CD14-positive monocyte (primary cell): ENCODE data around the gene ST3GAL3. TPM values are rescaled to one million over a fixed set of nuclear protein-coding genes. Genes with fewer than 3 reads are reported as not detected.

Experiments
- DNase-seq, 3 donors: peaks; one replicate each; pipeline ENCODE4 v3.0.0-alpha.2; 2011 to 2022
- H2AFZ ChIP-seq: 2 replicates; pipeline ENCODE4 v1.6.0; 2012; ENCODE audit warnings: mild to moderate bottlenecking, low read depth, low read length, inconsistent platforms; ENCODE audit not compliant: insufficient read depth, poor library complexity, severe bottlenecking
- H3K27ac ChIP-seq, 2 donors: 1 replicate in 1 of 2; 2 replicates in 1 of 2; pipeline ENCODE4 v1.5.1; 2012 to 2013; ENCODE audit warnings: low read length in 2 of 2, control low read depth in 1 of 2, inconsistent platforms in 1 of 2, low read depth in 1 of 2, mild to moderate bottlenecking in 1 of 2
- H3K27me3 ChIP-seq, 2 donors: one replicate each; pipeline versions ENCODE4 v1.6.0 to v1.6.1; 2011 to 2013; ENCODE audit warnings: low read length in 2 of 2; ENCODE audit not compliant: control insufficient read depth in 2 of 2, insufficient read depth in 2 of 2
- H3K36me3 ChIP-seq, 2 donors: replicated peaks in 1 of 2; 1 replicate in 1 of 2; 2 replicates in 1 of 2; pipeline versions ENCODE4 v1.5.1 to v1.6.1; 2012 to 2013; ENCODE audit warnings: low read length in 2 of 2, control low read depth in 1 of 2, inconsistent platforms in 1 of 2, mild to moderate bottlenecking in 1 of 2; ENCODE audit not compliant: insufficient read depth in 2 of 2, control insufficient read depth in 1 of 2
- H3K4me1 ChIP-seq, 2 donors: 1 replicate in 1 of 2; 2 replicates in 1 of 2; pipeline versions ENCODE4 v1.5.1 to v1.6.1; 2012 to 2013; ENCODE audit warnings: low read length in 2 of 2, control low read depth in 1 of 2, inconsistent platforms in 1 of 2, mild to moderate bottlenecking in 1 of 2, moderate library complexity in 1 of 2; ENCODE audit not compliant: insufficient read depth in 2 of 2, control insufficient read depth in 1 of 2
- H3K4me2 ChIP-seq: replicated peaks from 2 replicates; pipeline ENCODE3; 2012; ENCODE audit warnings: low read length, moderate library complexity, mild to moderate bottlenecking; ENCODE audit not compliant: poor library complexity, severe bottlenecking; ENCODE audit errors: extremely low read depth
- H3K4me3 ChIP-seq, 3 experiments: fragments of 200-600 bp in 1 of 3; sonication (generic) in 1 of 3; replicated peaks in 1 of 3; 1 replicate in 2 of 3; 2 replicates in 1 of 3; pipeline ENCODE4 v1.5.1; 2011 to 2013; ENCODE audit warnings: low read length in 3 of 3, mild to moderate bottlenecking in 3 of 3, control low read depth in 2 of 3, low read depth in 2 of 3, inconsistent platforms in 1 of 3, moderate library complexity in 1 of 3
- H3K79me2 ChIP-seq: 2 replicates; pipeline ENCODE4 v1.6.0; 2012; ENCODE audit warnings: mild to moderate bottlenecking, control low read depth, inconsistent platforms, low read length, moderate library complexity; ENCODE audit not compliant: insufficient read depth
- H3K9ac ChIP-seq: 2 replicates; pipeline ENCODE4 v1.6.0; 2017; ENCODE audit warnings: low read length, mild to moderate bottlenecking; ENCODE audit not compliant: insufficient read depth, poor library complexity, severe bottlenecking
- H3K9me3 ChIP-seq, 2 donors: replicated peaks in 1 of 2; 1 replicate in 1 of 2; 2 replicates in 1 of 2; pipeline versions ENCODE4 v1.5.1 to v1.6.1; 2012 to 2013; ENCODE audit warnings: low read length in 2 of 2, control low read depth in 1 of 2; ENCODE audit not compliant: control insufficient read depth in 1 of 2, insufficient read depth in 1 of 2
- H4K20me1 ChIP-seq: 2 replicates; pipeline ENCODE4 v1.6.0; 2012; ENCODE audit warnings: mild to moderate bottlenecking, low read length, control low read depth, moderate library complexity; ENCODE audit not compliant: insufficient read depth
- H3K27ac Mint-ChIP-seq, 7 donors: one replicate each; pipeline ENCODE4 v1.8.0; 2020; ENCODE audit warnings: mild to moderate bottlenecking in 7 of 7, mixed read lengths in 7 of 7, moderate library complexity in 6 of 7, inconsistent platforms in 2 of 7
- H3K27me3 Mint-ChIP-seq, 3 donors: one replicate each; pipeline ENCODE4 v1.8.0; 2021 to 2022; ENCODE audit warnings: low read depth in 3 of 3, mild to moderate bottlenecking in 3 of 3, mixed read lengths in 3 of 3, moderate library complexity in 3 of 3, inconsistent platforms in 1 of 3
- H3K36me3 Mint-ChIP-seq, 2 donors: one replicate each; pipeline ENCODE4 v1.8.0; 2020; ENCODE audit warnings: mixed read lengths in 2 of 2, inconsistent platforms in 1 of 2, mild to moderate bottlenecking in 1 of 2
- H3K4me1 Mint-ChIP-seq: one replicate; pipeline ENCODE4 v1.8.0; 2020; ENCODE audit warnings: mild to moderate bottlenecking, mixed read lengths
- H3K4me3 Mint-ChIP-seq, 2 donors: one replicate each; pipeline ENCODE4 v1.8.0; 2020; ENCODE audit warnings: mild to moderate bottlenecking in 2 of 2, mixed read lengths in 2 of 2, moderate library complexity in 1 of 2
- H3K9me3 Mint-ChIP-seq, 7 donors: one replicate each; pipeline ENCODE4 v1.8.0; 2020 to 2022; ENCODE audit warnings: mixed read lengths in 7 of 7, mild to moderate bottlenecking in 6 of 7, moderate library complexity in 6 of 7, inconsistent platforms in 2 of 7
- WGBS: methylation state at CpG from one replicate; pipeline ENCODE4 v1.1.5; 2013; ENCODE audit warnings: missing lambda C conversion rate; ENCODE audit not compliant: insufficient coverage; 5-methylcytosine and 5-hydroxymethylcytosine counted together
- intact Hi-C, 2 donors: fragments of 100-400 bp; cut with micrococcal nuclease; formaldehyde crosslinking; loops; one replicate each; pipeline versions ENCODE4 v1.15.0 to v1.15.1; 2023
- polyA plus RNA-seq, 3 donors: library from polyadenylated mRNA; depleted of rRNA in 1 of 3; unstranded in 2 of 3; stranded (reverse) in 1 of 3; fragments of 300-500 nt in 2 of 3; fragments of >200 nt in 1 of 3; fragmentation: Illumina TruSeq in 2 of 3; gene quantifications; 1 replicate in 2 of 3; 2 replicates in 1 of 3; pipeline ENCODE4 v1.2.3, GENCODE V29; 2012 to 2021
- TF ChIP-seq, protein P1 (sequence below): fragments of 200-600 bp; IDR thresholded peaks from one replicate; pipeline ENCODE4 v1.8.0; 2022; ENCODE audit warnings: antibody characterized with exemption, mild to moderate bottlenecking

The ST3GAL3 gene
- polyA plus RNA-seq, 3 donors, result 1.6 to 4.5 (median 2.1) TPM

GRCh38 chr1:43979261-43979527 is 271.9 kb downstream of the ST3GAL3 start:
- Histone ChIP-seq H4K20me1 (peaks cover 45% of the 10 kb centered on the region), H3K4me1 (peaks cover 52 to 68% of the 10 kb centered on the region in 2 donors), H3K9me3 (no peaks in the 10 kb centered on the region), H3K4me2 (peak overlapping the region; percentile 79), H3K4me3 (peak overlapping the region in 2 of 3 experiments; percentile 9 to 68), H3K9ac (peak overlapping the region; percentile 27), H3K27me3 (no peaks in the 10 kb centered on the region), H3K79me2 (peaks cover 35% of the 10 kb centered on the region), H3K36me3 (peaks cover 19 to 25% of the 10 kb centered on the region in 2 donors), H2AFZ (peak overlapping the region; percentile 14), H3K27ac (no peak overlapping the region)
- H3K9me3 Mint-ChIP-seq, result peaks cover 0 to 2% (median 0%) of the 10 kb centered on the region in 7 donors
- no peak for DNase-seq
- H3K27me3 Mint-ChIP-seq, result peaks cover 4 to 6% (median 5%) of the 10 kb centered on the region in 3 donors
- intact Hi-C loops, result loop anchor here in 1 of 2 donors (10.0 kb wide), 2 partner anchors 324 to 376 kb away; partner anchors contain the start of genes ERI3 and KDM4A
- peaks cover 65% of the 10 kb centered on the region for H3K4me1 Mint-ChIP-seq
- peaks cover 30 to 31% of the 10 kb centered on the region in 2 donors for H3K36me3 Mint-ChIP-seq
- H3K4me3 Mint-ChIP-seq, result no peak overlapping the region
- TF ChIP-seq, protein P1, sequence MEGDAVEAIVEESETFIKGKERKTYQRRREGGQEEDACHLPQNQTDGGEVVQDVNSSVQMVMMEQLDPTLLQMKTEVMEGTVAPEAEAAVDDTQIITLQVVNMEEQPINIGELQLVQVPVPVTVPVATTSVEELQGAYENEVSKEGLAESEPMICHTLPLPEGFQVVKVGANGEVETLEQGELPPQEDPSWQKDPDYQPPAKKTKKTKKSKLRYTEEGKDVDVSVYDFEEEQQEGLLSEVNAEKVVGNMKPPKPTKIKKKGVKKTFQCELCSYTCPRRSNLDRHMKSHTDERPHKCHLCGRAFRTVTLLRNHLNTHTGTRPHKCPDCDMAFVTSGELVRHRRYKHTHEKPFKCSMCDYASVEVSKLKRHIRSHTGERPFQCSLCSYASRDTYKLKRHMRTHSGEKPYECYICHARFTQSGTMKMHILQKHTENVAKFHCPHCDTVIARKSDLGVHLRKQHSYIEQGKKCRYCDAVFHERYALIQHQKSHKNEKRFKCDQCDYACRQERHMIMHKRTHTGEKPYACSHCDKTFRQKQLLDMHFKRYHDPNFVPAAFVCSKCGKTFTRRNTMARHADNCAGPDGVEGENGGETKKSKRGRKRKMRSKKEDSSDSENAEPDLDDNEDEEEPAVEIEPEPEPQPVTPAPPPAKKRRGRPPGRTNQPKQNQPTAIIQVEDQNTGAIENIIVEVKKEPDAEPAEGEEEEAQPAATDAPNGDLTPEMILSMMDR, result no peak
- H3K27ac Mint-ChIP-seq, result no peak overlapping the region
- 0% methylated on average over 43 of the region's 45 CpGs for WGBS

GRCh38 chr1:43979528-43980254 is 272.4 kb downstream of the ST3GAL3 start:
- H3K4me2 ChIP-seq, result peak overlapping the region; percentile 79
- TF ChIP-seq, protein P1, result no peak
- H3K4me3 ChIP-seq, result peak overlapping the region in 2 of 3 experiments; percentile 9 to 68
- Mint-ChIP-seq H3K4me3 (peak overlapping the region; percentile 84 to 87), H3K9me3 (peaks cover 0 to 2% (median 0%) of the 10 kb centered on the region in 7 donors), H3K27ac (peak overlapping the region in 3 of 7 donors; percentile 15 to 37 (median 25)), H3K27me3 (peaks cover 4 to 6% (median 4%) of the 10 kb centered on the region in 3 donors), H3K4me1 (peaks cover 62% of the 10 kb centered on the region), H3K36me3 (peaks cover 31 to 32% of the 10 kb centered on the region in 2 donors)
- no peaks in the 10 kb centered on the region for H3K9me3 ChIP-seq
- WGBS, result 6% methylated on average over 28 of the region's 45 CpGs
- intact Hi-C loops, result loop anchor here in 1 of 2 donors (10.0 kb wide), 2 partner anchors 325 to 375 kb away; partner anchors contain the start of genes ERI3 and KDM4A
- peak overlapping the region; percentile 14 for H2AFZ ChIP-seq
- peaks cover 19 to 25% of the 10 kb centered on the region in 2 donors for H3K36me3 ChIP-seq
- peak overlapping the region; percentile 27 for H3K9ac ChIP-seq
- peaks cover 35% of the 10 kb centered on the region for H3K79me2 ChIP-seq
- H3K27me3 ChIP-seq, result no peaks in the 10 kb centered on the region
- peak in 1 of 3 donors; percentile 29 for DNase-seq
- H3K27ac ChIP-seq, result no peak overlapping the region
- H4K20me1 ChIP-seq, result peaks cover 45% of the 10 kb centered on the region
- H3K4me1 ChIP-seq, result peaks cover 49 to 64% of the 10 kb centered on the region in 2 donors
